GM10266 (cell line): Measurements from ENCODE around the gene TSSK6.

Experiments used
- DNase-seq: peaks from one replicate; pipeline ENCODE4 v3.0.0; 2012; ENCODE audit errors: extremely low spot score
- CTCF ChIP-seq: IDR thresholded peaks from 2 replicates; pipeline ENCODE4 v1.5.1; 2012; ENCODE audit warnings: mild to moderate bottlenecking, low read depth; ENCODE audit not compliant: control insufficient read depth, insufficient read depth; ENCODE audit errors: missing control alignments

Gene TSSK6

GRCh38 chr19:19493841-19494546, 21.4 kb downstream of the TSSK6 start:
- no peak for DNase-seq
- TF ChIP-seq CTCF = no peak

GRCh38 chr19:19492026-19492610, 23.2 kb downstream of the TSSK6 start:
- no peak for TF ChIP-seq CTCF
- DNase-seq = no peak

GRCh38 chr19:19491321-19492025, 23.9 kb downstream of the TSSK6 start:
- TF ChIP-seq CTCF = no peak
- no peak for DNase-seq

GRCh38 chr19:19490214-19490968, 25.0 kb downstream of the TSSK6 start:
- peak; percentile 94 for TF ChIP-seq CTCF
- DNase-seq = peak; percentile 87

- no peak for DNase-seq
- no peak for TF ChIP-seq CTCF
These were observed 25.5 kb downstream of the TSSK6 start for GRCh38 chr19:19489804-19490204.

- TF ChIP-seq CTCF = no peak
- DNase-seq = peak; percentile 59
These were observed 26.3 kb downstream of the TSSK6 start for GRCh38 chr19:19488875-19489690.
